ENCODE measurements around the gene RAI1. TPM values are rescaled to one million over a fixed set of nuclear protein-coding genes. Genes with fewer than 3 reads are reported as not detected.
A peak's percentile ranks its signal among the peaks of the same experiment; 100 is the strongest.

RAI1 gene
- total RNA-seq, 1 experiment from 2014 or later, result 86.3 TPM

GRCh38 chr17:17768424-17769088 lies 87.3 kb downstream of the RAI1 start:
- H3K36me3 ChIP-seq (ENCODE audit: low read depth), result 0 out of 2 replicates have a peak, but pooled peaks cover 6% of the 10 kb centered on the region
- no peaks in the 10 kb centered on the region for H3K9me2 ChIP-seq (ENCODE audit: insufficient read depth)
- TF ChIP-seq CTCF (conservative IDR thresholded peaks at IDR 0.05) (no peak), EZH2 (IDR thresholded peaks at IDR 0.05; ENCODE audit: low read depth) (no peak)
- H3K79me2 ChIP-seq (ENCODE audit: low read depth), result peaks cover 60% of the 10 kb centered on the region
- ChIA-PET POLR2A (ENCODE audit: unreplicated experiment) (no interaction called here), CTCF (no interaction called here)
- no peak overlapping the region for H3K4me2 ChIP-seq
- H3K27me3 ChIP-seq (ENCODE audit: insufficient read depth, low read depth), result no peaks in the 10 kb centered on the region
- H3K4me3 ChIP-seq, result no peak overlapping the region
- H2AFZ ChIP-seq, result no peak overlapping the region
- intact Hi-C loops (cut with micrococcal nuclease; ENCODE audit: unreplicated experiment), result no loop called here
- H3K4me1 ChIP-seq (replicated peaks; ENCODE audit: insufficient read depth), result peaks cover 8% of the 10 kb centered on the region; the same call in 1 of the 2 replicates
- no TSS peak for BruUV-seq (replicated peaks)
- no peak overlapping the region for H3K27ac ChIP-seq
- DNase-seq, result no peak
- peaks cover 82% of the 10 kb centered on the region for H4K20me1 ChIP-seq (ENCODE audit: insufficient read depth)
- no peaks in the 10 kb centered on the region for H3K9me3 ChIP-seq (ENCODE audit: insufficient read depth, low read depth)
- H3F3A ChIP-seq (ENCODE audit: insufficient read depth, low read depth), result peaks cover 15% of the 10 kb centered on the region

DNA sequence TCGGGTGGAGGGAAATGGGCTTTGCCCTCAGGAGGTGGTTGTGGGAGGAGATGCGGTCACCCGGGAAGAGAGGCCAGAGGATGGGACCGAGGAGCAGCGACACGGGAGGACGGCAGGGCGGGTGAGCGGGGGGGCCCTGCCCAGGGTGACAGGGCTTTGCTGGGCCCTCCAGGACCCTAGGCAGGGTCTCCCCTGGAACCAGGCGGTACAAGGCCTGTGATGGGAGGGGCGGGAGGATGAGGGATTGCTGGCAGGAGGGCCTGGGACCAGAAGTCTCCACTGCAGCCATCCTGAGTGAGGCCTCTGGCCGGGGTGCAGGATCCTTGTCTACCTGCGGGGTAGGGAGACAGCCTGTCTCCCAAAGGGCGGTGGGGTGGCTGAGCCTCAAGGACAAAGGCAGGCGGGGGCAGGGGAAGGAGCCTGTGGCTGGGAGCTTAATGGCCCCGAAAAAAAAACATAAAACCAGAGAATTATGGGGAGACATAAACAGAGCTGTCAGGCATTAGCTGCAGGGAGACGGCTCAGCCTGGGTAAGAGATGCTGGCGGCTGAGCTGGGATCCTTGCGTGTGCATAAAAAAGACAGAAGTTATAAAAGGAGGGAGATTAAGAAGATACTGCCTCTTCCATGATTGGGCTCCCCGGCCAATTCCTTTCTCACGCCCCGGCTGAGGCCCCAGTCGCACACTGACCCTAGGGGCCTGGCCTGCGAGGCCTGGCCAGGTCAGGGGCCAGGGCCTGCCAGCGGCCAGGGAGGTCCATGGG lies 88.8 kb downstream of the RAI1 start:
- peak in 1 of 2 experiments; percentile 32 for DNase-seq
- intact Hi-C loops (cut with micrococcal nuclease; ENCODE audit: unreplicated experiment), result no loop called here
- POLR2A ChIA-PET (ENCODE audit: unreplicated experiment), result no interaction called here
- no TSS peak for BruUV-seq (replicated peaks)
- Histone ChIP-seq H3F3A (ENCODE audit: insufficient read depth, low read depth) (peaks cover 24% of the 10 kb centered on the region), H4K20me1 (ENCODE audit: insufficient read depth) (peaks cover 82% of the 10 kb centered on the region), H3K79me2 (ENCODE audit: low read depth) (peaks cover 61% of the 10 kb centered on the region), H2AFZ (no peak overlapping the region), H3K9me2 (ENCODE audit: insufficient read depth) (no peaks in the 10 kb centered on the region), H3K4me1 (replicated peaks; ENCODE audit: insufficient read depth) (peaks cover 16% of the 10 kb centered on the region; the same call in 1 of the 2 replicates), H3K4me2 (no peak overlapping the region), H3K9me3 (ENCODE audit: insufficient read depth, low read depth) (no peaks in the 10 kb centered on the region), H3K36me3 (ENCODE audit: low read depth) (0 out of 2 replicates have a peak, but pooled peaks cover 2% of the 10 kb centered on the region), H3K27ac (no peak overlapping the region), H3K4me3 (no peak overlapping the region), H3K27me3 (ENCODE audit: insufficient read depth, low read depth) (no peaks in the 10 kb centered on the region)
- TF ChIP-seq CTCF (conservative IDR thresholded peaks at IDR 0.05), result no peak
- TF ChIP-seq EZH2 (IDR thresholded peaks at IDR 0.05; ENCODE audit: low read depth), result no peak
- CTCF ChIA-PET, result no interaction called here

DNA sequence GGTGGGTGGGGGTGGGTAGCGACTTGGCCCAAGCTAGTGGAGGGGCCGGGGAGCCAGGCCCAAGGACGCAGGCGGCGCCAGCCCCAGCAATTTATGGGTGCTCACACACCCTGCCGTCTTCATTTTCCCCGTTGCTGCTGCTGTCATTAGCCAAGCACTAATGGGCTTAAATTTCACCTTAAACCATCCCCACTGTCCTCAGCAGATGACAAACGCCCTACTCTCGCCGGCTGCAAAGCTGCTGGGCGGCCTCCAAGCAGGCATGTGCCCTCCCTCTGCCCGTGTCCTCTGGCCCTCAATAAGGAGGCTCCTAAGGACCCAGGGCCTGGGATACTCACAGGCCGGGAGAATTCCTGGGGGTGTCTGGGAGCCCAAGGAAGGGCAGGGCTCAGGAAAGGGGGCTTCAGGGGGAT lies 89.4 kb downstream of the RAI1 start:
- no peak overlapping the region for H2AFZ ChIP-seq
- no peak for TF ChIP-seq CTCF (conservative IDR thresholded peaks at IDR 0.05)
- TF ChIP-seq EZH2 (IDR thresholded peaks at IDR 0.05; ENCODE audit: low read depth), result no peak
- H3K79me2 ChIP-seq (ENCODE audit: low read depth), result peaks cover 57% of the 10 kb centered on the region
- H3F3A ChIP-seq (ENCODE audit: insufficient read depth, low read depth), result peaks cover 27% of the 10 kb centered on the region
- H3K4me2 ChIP-seq, result no peak overlapping the region
- no peaks in the 10 kb centered on the region for H3K36me3 ChIP-seq (ENCODE audit: low read depth)
- ChIA-PET POLR2A (ENCODE audit: unreplicated experiment) (no interaction called here), CTCF (no interaction called here)
- H4K20me1 ChIP-seq (ENCODE audit: insufficient read depth), result peaks cover 84% of the 10 kb centered on the region
- no peaks in the 10 kb centered on the region for H3K9me2 ChIP-seq (ENCODE audit: insufficient read depth)
- H3K27me3 ChIP-seq (ENCODE audit: insufficient read depth, low read depth), result no peaks in the 10 kb centered on the region
- no TSS peak for BruUV-seq (replicated peaks)
- H3K27ac ChIP-seq, result no peak overlapping the region
- H3K4me1 ChIP-seq (replicated peaks; ENCODE audit: insufficient read depth), result peaks cover 16% of the 10 kb centered on the region; the same call in 1 of the 2 replicates
- H3K9me3 ChIP-seq (ENCODE audit: insufficient read depth, low read depth), result no peaks in the 10 kb centered on the region
- DNase-seq, result no peak
- no peak overlapping the region for H3K4me3 ChIP-seq
- intact Hi-C loops (cut with micrococcal nuclease; ENCODE audit: unreplicated experiment), result no loop called here

Measured in PC-9 (cell line).